Liver (tissue), 9 donors: ENCODE measurements around the gene DNM2. TPM values are rescaled to one million over a fixed set of nuclear protein-coding genes. Genes with fewer than 3 reads are reported as not detected.

Experiments
- DNase-seq: peaks from one replicate; pipeline ENCODE4 v3.0.0-alpha.2; 2017; ENCODE audit warnings: low spot score
- H3K27ac ChIP-seq, 2 donors: one replicate each; pipeline ENCODE4 v1.7.0; 2013; ENCODE audit warnings: inconsistent platforms in 2 of 2, low read length in 2 of 2, control low read depth in 1 of 2, low read depth in 1 of 2, mild to moderate bottlenecking in 1 of 2
- H3K27me3 ChIP-seq, 4 donors: one replicate each; pipeline versions ENCODE4 v1.6.1 to v1.7.0; 2013; ENCODE audit warnings: low read length in 3 of 4, inconsistent platforms in 1 of 4, mild to moderate bottlenecking in 1 of 4, moderate library complexity in 1 of 4; ENCODE audit not compliant: control insufficient read depth in 4 of 4, insufficient read depth in 4 of 4
- H3K36me3 ChIP-seq, 4 donors: one replicate each; pipeline versions ENCODE4 v1.6.1 to v1.7.0; 2013; ENCODE audit warnings: low read length in 3 of 4, mild to moderate bottlenecking in 3 of 4, low read depth in 1 of 4, moderate library complexity in 1 of 4; ENCODE audit not compliant: control insufficient read depth in 4 of 4, insufficient read depth in 3 of 4
- H3K4me1 ChIP-seq, 4 donors: one replicate each; pipeline versions ENCODE4 v1.6.1 to v1.7.0; 2013; ENCODE audit warnings: low read length in 3 of 4, mild to moderate bottlenecking in 3 of 4, moderate library complexity in 1 of 4; ENCODE audit not compliant: control insufficient read depth in 4 of 4, insufficient read depth in 4 of 4
- H3K4me3 ChIP-seq, 3 donors: one replicate each; pipeline versions ENCODE4 v1.6.1 to v1.7.0; 2013; ENCODE audit warnings: low read length in 3 of 3, control low read depth in 1 of 3, low read depth in 1 of 3, mild to moderate bottlenecking in 1 of 3
- H3K9ac ChIP-seq, 2 donors: one replicate each; pipeline ENCODE4 v1.7.0; 2013; ENCODE audit warnings: low read length in 2 of 2, mild to moderate bottlenecking in 2 of 2, moderate library complexity in 2 of 2, control low read depth in 1 of 2, low read depth in 1 of 2
- H3K9me3 ChIP-seq, 4 donors: one replicate each; pipeline versions ENCODE4 v1.6.1 to v1.7.0; 2013; ENCODE audit warnings: low read length in 3 of 4; ENCODE audit not compliant: control insufficient read depth in 4 of 4
- EGR1 ChIP-seq, 2 donors: IDR thresholded peaks; 2 replicates each; pipeline ENCODE4 v1.6.1; 2016 to 2018; ENCODE audit warnings: antibody characterized with exemption in 2 of 2, low read depth in 2 of 2
- FOXA1 ChIP-seq: IDR thresholded peaks from 2 replicates; pipeline ENCODE4 v1.6.1; 2016; ENCODE audit warnings: antibody characterized with exemption
- GABPA ChIP-seq, 2 donors: IDR thresholded peaks in 1 of 2; conservative IDR thresholded peaks in 1 of 2; 2 replicates each; pipeline ENCODE4 v1.6.1; 2016; ENCODE audit warnings: antibody characterized with exemption in 2 of 2, mild to moderate bottlenecking in 1 of 2, moderate library complexity in 1 of 2
- HNF4A ChIP-seq, 2 donors: conservative IDR thresholded peaks; 2 replicates each; pipeline ENCODE4 v1.6.1; 2016; ENCODE audit warnings: antibody characterized with exemption in 2 of 2, mild to moderate bottlenecking in 2 of 2
- HNF4G ChIP-seq: IDR thresholded peaks from 2 replicates; pipeline ENCODE4 v1.6.1; 2016; ENCODE audit warnings: antibody characterized with exemption
- JUND ChIP-seq, 2 donors: IDR thresholded peaks; 2 replicates each; pipeline ENCODE4 v1.6.1; 2016; ENCODE audit warnings: antibody characterized with exemption in 2 of 2
- NR2F2 ChIP-seq: IDR thresholded peaks from 2 replicates; pipeline ENCODE4 v1.6.1; 2016; ENCODE audit warnings: antibody characterized with exemption
- RAD21 ChIP-seq, 2 donors: IDR thresholded peaks; 2 replicates each; pipeline ENCODE4 v1.6.1; 2016; ENCODE audit warnings: antibody characterized with exemption in 2 of 2, mild to moderate bottlenecking in 2 of 2
- RXRA ChIP-seq, 2 donors: IDR thresholded peaks; 2 replicates each; pipeline ENCODE4 v1.6.1; 2017 to 2018; ENCODE audit warnings: antibody characterized with exemption in 2 of 2, mild to moderate bottlenecking in 1 of 2
- SP1 ChIP-seq: IDR thresholded peaks from 2 replicates; pipeline ENCODE4 v1.6.1; 2018; ENCODE audit warnings: antibody characterized with exemption, mild to moderate bottlenecking
- TAF1 ChIP-seq: conservative IDR thresholded peaks from 2 replicates; pipeline ENCODE4 v1.6.1; 2016; ENCODE audit warnings: antibody characterized with exemption, mild to moderate bottlenecking
- YY1 ChIP-seq: IDR thresholded peaks from 2 replicates; pipeline ENCODE4 v1.6.1; 2016; ENCODE audit warnings: antibody characterized with exemption, mild to moderate bottlenecking
- WGBS: extraction: QIAGEN DNeasy Blood & Tissue Kit; methylation state at CpG from one replicate; pipeline ENCODE4 v1.1.7; 2013; 5-methylcytosine and 5-hydroxymethylcytosine counted together
- polyA plus RNA-seq, 2 donors: library from polyadenylated mRNA; stranded (reverse) in 1 of 2; unstranded in 1 of 2; fragments of 200-250 nt in 1 of 2; fragments of >200 nt in 1 of 2; fragmentation: Nextera tagmentation in 1 of 2; extraction: Ambion mirVana in 1 of 2; gene quantifications; one replicate each; pipeline versions ENCODE4 v1.2.1 to v1.2.3, GENCODE V29; 2013 to 2015
- total RNA-seq, 2 donors: library from RNA; depleted of rRNA; stranded (reverse); fragments of >200 nt; gene quantifications; one replicate each; pipeline ENCODE4 v1.2.3, GENCODE V29; 2014
- TF ChIP-seq, protein P1 (sequence below): IDR thresholded peaks from 2 replicates; pipeline ENCODE4 v1.6.1; 2016; ENCODE audit warnings: antibody characterized with exemption, mild to moderate bottlenecking
- TF ChIP-seq, protein P2 (sequence below): fragments of 150-350 bp; IDR thresholded peaks from 2 replicates; pipeline ENCODE4 v1.5.1; 2017; ENCODE audit warnings: improper control_type of control experiment, low read depth, low read length; ENCODE audit not compliant: missing input control
- TF ChIP-seq, protein P3 (sequence below): IDR thresholded peaks from 2 replicates; pipeline ENCODE4 v1.6.1; 2016; ENCODE audit warnings: antibody characterized with exemption
- TF ChIP-seq, protein P4 (sequence below): IDR thresholded peaks from 2 replicates; pipeline ENCODE4 v1.6.1; 2016; ENCODE audit warnings: antibody characterized with exemption
- donor health status: healthy.
- donor health status: healthy.
- donor health status: healthy.
- donor health status: healthy.
- donor health status: healthy.

Gene DNM2
- total and polyA plus RNA-seq, 4 donors: 23.1 to 95.1 (median 59.1) TPM

DNA sequence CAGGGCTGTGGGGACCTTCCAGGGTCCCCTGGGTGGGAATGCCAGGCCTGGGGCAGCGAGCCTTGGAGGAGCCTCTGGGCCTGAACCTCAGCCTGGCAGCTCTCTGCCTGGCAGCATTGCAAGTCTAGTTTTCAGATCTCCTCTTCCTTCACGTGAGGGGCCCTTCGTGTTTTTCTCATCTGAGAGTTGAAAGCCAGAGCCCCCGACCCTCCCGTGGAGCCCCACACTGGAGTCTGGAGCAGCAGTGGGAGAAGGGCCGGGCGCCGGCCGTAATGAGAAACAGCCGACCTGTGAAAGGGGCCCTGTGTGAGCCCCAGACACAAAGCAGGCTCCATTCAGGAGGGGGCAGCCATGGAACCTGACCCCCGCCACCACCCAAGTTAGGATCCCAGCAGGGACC is 98.8 kb downstream of the DNM2 start:
- H3K27ac ChIP-seq: peak overlapping the region; percentile 33 to 56
- TF ChIP-seq GABPA (IDR thresholded peaks at IDR 0.05 in 1 of 2, conservative IDR thresholded peaks at IDR 0.05 in 1 of 2) (no peak), RAD21 (IDR thresholded peaks at IDR 0.05) (no peak)
- 90% methylated on average over 11 of the region's 11 CpGs for WGBS
- H3K9me3 ChIP-seq: no peaks in the 10 kb centered on the region
- H3K4me1 ChIP-seq: peaks cover 0 to 4% (median 2%) of the 10 kb centered on the region in 4 donors
- no peak overlapping the region for H3K4me3 ChIP-seq
- H3K27me3 ChIP-seq: no peaks in the 10 kb centered on the region
- DNase-seq: no peak
- H3K36me3 ChIP-seq: peaks cover 8 to 40% (median 21%) of the 10 kb centered on the region in 4 donors
- H3K9ac ChIP-seq: no peak overlapping the region

DNA sequence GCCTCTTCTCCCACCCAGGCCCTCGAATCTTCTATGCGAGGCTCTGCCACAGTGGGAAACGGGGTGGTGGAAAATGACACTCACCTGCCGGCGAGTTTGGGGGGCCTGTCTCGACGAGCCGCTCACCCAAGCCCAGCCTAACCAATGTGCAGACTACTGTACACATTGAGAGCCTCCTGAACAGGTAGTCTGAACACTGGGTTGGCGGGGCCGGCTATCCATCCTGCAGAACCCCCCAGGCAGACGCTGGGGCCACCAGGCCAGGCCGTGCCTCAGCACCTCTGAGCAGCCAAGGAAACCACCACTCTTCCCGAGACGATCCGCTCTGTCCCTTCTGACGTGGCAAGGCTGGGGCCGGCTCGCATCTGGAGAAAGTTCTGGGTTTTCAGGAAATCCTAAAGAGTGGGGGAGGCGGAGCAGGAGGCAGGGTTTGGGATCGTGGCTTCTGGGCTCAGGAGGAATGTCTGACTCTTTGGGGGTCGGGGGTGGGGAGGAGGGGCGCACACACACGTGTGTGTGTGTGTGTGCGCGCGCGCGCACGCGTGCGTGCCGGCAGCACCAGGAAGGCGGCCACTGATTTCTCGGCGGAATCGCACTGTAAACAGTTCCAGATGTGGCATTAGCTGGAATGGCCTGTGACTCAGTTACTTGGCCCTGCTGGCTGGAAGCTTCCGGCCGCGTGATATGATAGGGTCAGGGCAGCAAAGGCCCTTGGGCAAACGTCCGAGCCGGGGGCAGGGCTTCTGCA is 99.6 kb downstream of the DNM2 start:
- no peak overlapping the region for H3K9ac ChIP-seq
- 85% methylated on average over 42 of the region's 42 CpGs for WGBS

DNA sequence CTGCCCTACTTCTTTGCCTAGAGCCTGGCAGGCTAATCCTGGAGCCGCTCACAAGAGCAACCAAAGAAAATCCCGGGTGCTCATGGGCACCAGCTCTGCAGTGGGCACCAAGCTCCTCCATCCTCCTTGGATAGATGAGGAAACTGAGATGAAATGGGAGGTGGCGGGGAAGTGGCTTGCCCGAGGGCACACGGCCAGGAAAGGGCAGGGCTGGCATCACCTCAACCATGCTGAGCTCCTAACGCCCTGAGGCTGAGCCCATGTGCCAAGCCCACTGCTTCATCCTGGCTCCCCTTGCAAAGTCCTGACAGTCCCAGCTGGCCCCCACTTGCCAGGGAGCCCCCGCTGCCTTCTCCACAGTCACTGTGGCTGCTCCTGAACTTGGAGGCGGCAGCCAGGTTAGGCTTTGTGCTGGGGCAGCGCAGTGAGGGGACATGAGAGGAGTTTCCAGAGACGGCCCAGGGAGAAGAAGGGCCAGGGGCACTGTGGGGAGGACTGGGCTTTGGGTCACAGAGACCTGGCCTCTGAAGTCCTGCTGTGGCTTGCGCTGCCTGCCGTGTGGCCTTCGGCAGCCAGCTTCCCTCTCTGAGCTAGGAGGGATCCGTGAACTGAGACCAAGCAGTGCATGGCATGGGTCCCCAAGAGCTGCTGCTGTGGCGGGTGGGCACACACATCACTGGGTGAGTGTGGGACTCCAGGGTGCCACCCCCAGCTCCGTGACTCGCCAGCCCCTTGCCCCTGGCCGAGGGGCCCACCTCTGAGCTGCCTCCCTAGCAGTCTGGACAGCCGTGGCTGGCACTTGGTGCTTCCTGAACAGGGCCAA is 100.6 kb downstream of the DNM2 start:
- DNase-seq: no peak
- 95% methylated on average over 19 of the region's 19 CpGs for WGBS
- Histone ChIP-seq H3K27me3 (no peaks in the 10 kb centered on the region), H3K4me3 (no peak overlapping the region), H3K9ac (no peak overlapping the region), H3K36me3 (peaks cover 6 to 37% (median 24%) of the 10 kb centered on the region in 4 donors), H3K9me3 (no peaks in the 10 kb centered on the region), H3K4me1 (no peaks in the 10 kb centered on the region), H3K27ac (peak overlapping the region in 1 of 2 donors; percentile 22)
- TF ChIP-seq RXRA (IDR thresholded peaks at IDR 0.05): no peak
- no peak for TF ChIP-seq GABPA (IDR thresholded peaks at IDR 0.05 in 1 of 2, conservative IDR thresholded peaks at IDR 0.05 in 1 of 2)
- no peak for TF ChIP-seq JUND (IDR thresholded peaks at IDR 0.05)
- TF ChIP-seq YY1: no peak
- TF ChIP-seq SP1: no peak
- TF ChIP-seq HNF4G: no peak
- TF ChIP-seq, protein P1, sequence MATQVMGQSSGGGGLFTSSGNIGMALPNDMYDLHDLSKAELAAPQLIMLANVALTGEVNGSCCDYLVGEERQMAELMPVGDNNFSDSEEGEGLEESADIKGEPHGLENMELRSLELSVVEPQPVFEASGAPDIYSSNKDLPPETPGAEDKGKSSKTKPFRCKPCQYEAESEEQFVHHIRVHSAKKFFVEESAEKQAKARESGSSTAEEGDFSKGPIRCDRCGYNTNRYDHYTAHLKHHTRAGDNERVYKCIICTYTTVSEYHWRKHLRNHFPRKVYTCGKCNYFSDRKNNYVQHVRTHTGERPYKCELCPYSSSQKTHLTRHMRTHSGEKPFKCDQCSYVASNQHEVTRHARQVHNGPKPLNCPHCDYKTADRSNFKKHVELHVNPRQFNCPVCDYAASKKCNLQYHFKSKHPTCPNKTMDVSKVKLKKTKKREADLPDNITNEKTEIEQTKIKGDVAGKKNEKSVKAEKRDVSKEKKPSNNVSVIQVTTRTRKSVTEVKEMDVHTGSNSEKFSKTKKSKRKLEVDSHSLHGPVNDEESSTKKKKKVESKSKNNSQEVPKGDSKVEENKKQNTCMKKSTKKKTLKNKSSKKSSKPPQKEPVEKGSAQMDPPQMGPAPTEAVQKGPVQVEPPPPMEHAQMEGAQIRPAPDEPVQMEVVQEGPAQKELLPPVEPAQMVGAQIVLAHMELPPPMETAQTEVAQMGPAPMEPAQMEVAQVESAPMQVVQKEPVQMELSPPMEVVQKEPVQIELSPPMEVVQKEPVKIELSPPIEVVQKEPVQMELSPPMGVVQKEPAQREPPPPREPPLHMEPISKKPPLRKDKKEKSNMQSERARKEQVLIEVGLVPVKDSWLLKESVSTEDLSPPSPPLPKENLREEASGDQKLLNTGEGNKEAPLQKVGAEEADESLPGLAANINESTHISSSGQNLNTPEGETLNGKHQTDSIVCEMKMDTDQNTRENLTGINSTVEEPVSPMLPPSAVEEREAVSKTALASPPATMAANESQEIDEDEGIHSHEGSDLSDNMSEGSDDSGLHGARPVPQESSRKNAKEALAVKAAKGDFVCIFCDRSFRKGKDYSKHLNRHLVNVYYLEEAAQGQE: no peak
- no peak for TF ChIP-seq RAD21 (IDR thresholded peaks at IDR 0.05)
- TF ChIP-seq TAF1: no peak
- TF ChIP-seq, protein P2, sequence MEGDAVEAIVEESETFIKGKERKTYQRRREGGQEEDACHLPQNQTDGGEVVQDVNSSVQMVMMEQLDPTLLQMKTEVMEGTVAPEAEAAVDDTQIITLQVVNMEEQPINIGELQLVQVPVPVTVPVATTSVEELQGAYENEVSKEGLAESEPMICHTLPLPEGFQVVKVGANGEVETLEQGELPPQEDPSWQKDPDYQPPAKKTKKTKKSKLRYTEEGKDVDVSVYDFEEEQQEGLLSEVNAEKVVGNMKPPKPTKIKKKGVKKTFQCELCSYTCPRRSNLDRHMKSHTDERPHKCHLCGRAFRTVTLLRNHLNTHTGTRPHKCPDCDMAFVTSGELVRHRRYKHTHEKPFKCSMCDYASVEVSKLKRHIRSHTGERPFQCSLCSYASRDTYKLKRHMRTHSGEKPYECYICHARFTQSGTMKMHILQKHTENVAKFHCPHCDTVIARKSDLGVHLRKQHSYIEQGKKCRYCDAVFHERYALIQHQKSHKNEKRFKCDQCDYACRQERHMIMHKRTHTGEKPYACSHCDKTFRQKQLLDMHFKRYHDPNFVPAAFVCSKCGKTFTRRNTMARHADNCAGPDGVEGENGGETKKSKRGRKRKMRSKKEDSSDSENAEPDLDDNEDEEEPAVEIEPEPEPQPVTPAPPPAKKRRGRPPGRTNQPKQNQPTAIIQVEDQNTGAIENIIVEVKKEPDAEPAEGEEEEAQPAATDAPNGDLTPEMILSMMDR: no peak
- TF ChIP-seq HNF4A (conservative IDR thresholded peaks at IDR 0.05): no peak
- TF ChIP-seq NR2F2: no peak
- TF ChIP-seq, protein P3, sequence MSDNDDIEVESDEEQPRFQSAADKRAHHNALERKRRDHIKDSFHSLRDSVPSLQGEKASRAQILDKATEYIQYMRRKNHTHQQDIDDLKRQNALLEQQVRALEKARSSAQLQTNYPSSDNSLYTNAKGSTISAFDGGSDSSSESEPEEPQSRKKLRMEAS: no peak
- TF ChIP-seq FOXA1: no peak
- no peak for TF ChIP-seq EGR1 (IDR thresholded peaks at IDR 0.05; ENCODE audit: low read depth in 2 of 2)
- TF ChIP-seq, protein P4, sequence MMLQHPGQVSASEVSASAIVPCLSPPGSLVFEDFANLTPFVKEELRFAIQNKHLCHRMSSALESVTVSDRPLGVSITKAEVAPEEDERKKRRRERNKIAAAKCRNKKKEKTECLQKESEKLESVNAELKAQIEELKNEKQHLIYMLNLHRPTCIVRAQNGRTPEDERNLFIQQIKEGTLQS: no peak

More for the DNA sequence above, 99.6 kb downstream of the DNM2 start:
- Histone ChIP-seq H3K9me3 (no peaks in the 10 kb centered on the region), H3K36me3 (peaks cover 6 to 42% (median 25%) of the 10 kb centered on the region in 4 donors), H3K4me3 (no peak overlapping the region), H3K4me1 (peaks cover 0 to 4% (median 2%) of the 10 kb centered on the region in 4 donors), H3K27me3 (no peaks in the 10 kb centered on the region), H3K27ac (peak overlapping the region; percentile 56 to 69)
- DNase-seq: no peak
- TF ChIP-seq RAD21 (IDR thresholded peaks at IDR 0.05) (no peak), SP1 (no peak), NR2F2 (no peak)
